HepG2 (cell line): ENCODE results near the gene AKR1A1. TPM values are rescaled to one million over a fixed set of nuclear protein-coding genes. Genes with fewer than 3 reads are reported as not detected.

Source experiments
- ATF7 ChIP-seq, 2 experiments: fragments of 450-650 bp in 1 of 2; sonication (generic) in 1 of 2; formaldehyde crosslinking in 1 of 2; IDR thresholded peaks; 2 replicates each; pipeline versions ENCODE4 v1.4.0 to v1.6.1; 2016 to 2020; ENCODE audit warnings: antibody characterized with exemption in 1 of 2, mild to moderate bottlenecking in 1 of 2, missing genetic modification reagents in 1 of 2
- CREM ChIP-seq, 2 experiments: sonication (generic) in 1 of 2; formaldehyde crosslinking in 1 of 2; IDR thresholded peaks; 2 replicates each; pipeline versions ENCODE4 v1.4.0 to v1.6.1; 2016 to 2020; ENCODE audit warnings: antibody characterized with exemption in 1 of 2, mild to moderate bottlenecking in 1 of 2, missing genetic modification reagents in 1 of 2
- GABPB1 ChIP-seq: IDR thresholded peaks from 2 replicates; pipeline ENCODE4 v1.6.1; 2016; ENCODE audit warnings: mild to moderate bottlenecking, missing genetic modification reagents, moderate library complexity, missing compliant biosample characterization
- GRHL1 ChIP-seq: sonication (generic); formaldehyde crosslinking; conservative IDR thresholded peaks from 2 replicates; pipeline ENCODE4 v1.8.0; 2022; ENCODE audit warnings: missing genetic modification reagents
- GTF2F1 ChIP-seq: fragments of 150-350 bp; IDR thresholded peaks from 2 replicates; pipeline ENCODE4 v1.6.1; 2014; ENCODE audit warnings: low read length
- JUNB ChIP-seq: sonication (generic); formaldehyde crosslinking; IDR thresholded peaks from 2 replicates; pipeline ENCODE4 v1.8.0; 2022; ENCODE audit warnings: missing genetic modification reagents, mild to moderate bottlenecking, borderline replicate concordance
- KAT8 ChIP-seq: IDR thresholded peaks from 2 replicates; pipeline ENCODE4 v1.6.1; 2016; ENCODE audit warnings: missing genetic modification reagents, missing compliant biosample characterization
- KDM5B ChIP-seq: sonication (generic); formaldehyde crosslinking; IDR thresholded peaks from 2 replicates; pipeline ENCODE4 v1.4.0; 2020; ENCODE audit warnings: missing genetic modification reagents, mild to moderate bottlenecking, borderline replicate concordance
- MZF1 ChIP-seq: sonication (generic); formaldehyde crosslinking; IDR thresholded peaks from 2 replicates; pipeline ENCODE4 v1.8.1; 2023; ENCODE audit warnings: mild to moderate bottlenecking, missing genetic modification reagents, borderline replicate concordance
- POLR2G ChIP-seq: fragments of 200-400 bp; formaldehyde crosslinking; IDR thresholded peaks from 2 replicates; pipeline ENCODE4 v1.6.1; 2018; ENCODE audit warnings: mild to moderate bottlenecking, low read depth, low read length, moderate library complexity
- RAD51 ChIP-seq: fragments of 450-650 bp; IDR thresholded peaks from 2 replicates; pipeline ENCODE4 v1.6.1; 2016; ENCODE audit warnings: borderline replicate concordance
- SALL1 ChIP-seq: sonication (generic); formaldehyde crosslinking; IDR thresholded peaks from 2 replicates; pipeline ENCODE4 v1.8.0; 2022; ENCODE audit warnings: mild to moderate bottlenecking, missing genetic modification reagents
- SALL2 ChIP-seq: sonication (generic); formaldehyde crosslinking; IDR thresholded peaks from 2 replicates; pipeline ENCODE4 v1.8.1; 2023; ENCODE audit warnings: mild to moderate bottlenecking, missing genetic modification reagents, inconsistent platforms
- SNRNP70 ChIP-seq: fragments of 200-400 bp; formaldehyde crosslinking; IDR thresholded peaks from 2 replicates; pipeline ENCODE4 v1.6.1; 2017; ENCODE audit warnings: mild to moderate bottlenecking, low read depth, low read length, moderate library complexity
- TBX3 ChIP-seq: fragments of 450-650 bp; IDR thresholded peaks from 2 replicates; pipeline ENCODE4 v1.6.1; 2017; ENCODE audit warnings: antibody characterized with exemption, mild to moderate bottlenecking, inconsistent platforms, borderline replicate concordance
- TFDP2 ChIP-seq: sonication (generic); formaldehyde crosslinking; IDR thresholded peaks from 2 replicates; pipeline ENCODE4 v1.4.0; 2020; ENCODE audit warnings: missing genetic modification reagents
- ZBTB7B ChIP-seq: sonication (generic); formaldehyde crosslinking; IDR thresholded peaks from 2 replicates; pipeline ENCODE4 v1.4.0; 2020; ENCODE audit warnings: missing genetic modification reagents
- ZMYM4 ChIP-seq: sonication (generic); formaldehyde crosslinking; IDR thresholded peaks from 2 replicates; pipeline ENCODE4 v1.8.1; 2023; ENCODE audit warnings: mild to moderate bottlenecking, missing genetic modification reagents
- ZNF17 ChIP-seq: sonication (generic); formaldehyde crosslinking; IDR thresholded peaks from 2 replicates; pipeline ENCODE4 v1.5.0; 2020; ENCODE audit warnings: mild to moderate bottlenecking, missing genetic modification reagents
- ZNF335 ChIP-seq: sonication (generic); formaldehyde crosslinking; IDR thresholded peaks from 2 replicates; pipeline ENCODE4 v1.4.0; 2020; ENCODE audit warnings: missing genetic modification reagents
- ZNF432 ChIP-seq: sonication (generic); formaldehyde crosslinking; IDR thresholded peaks from 2 replicates; pipeline ENCODE4 v1.5.0; 2020; ENCODE audit warnings: missing genetic modification reagents, mild to moderate bottlenecking, borderline replicate concordance
- ZNF605 ChIP-seq: sonication (generic); formaldehyde crosslinking; IDR thresholded peaks from 2 replicates; pipeline ENCODE4 v1.8.0; 2022; ENCODE audit warnings: mild to moderate bottlenecking, missing genetic modification reagents
- polyA plus RNA-seq, 8 experiments: library from polyadenylated mRNA; depleted of rRNA in 3 of 8; stranded (reverse) in 7 of 8; unstranded in 1 of 8; fragments of >200 nt; fragmentation: Illumina TruSeq in 4 of 8; extraction: Trizol in 4 of 8; gene quantifications; 2 replicates each; pipeline versions ENCODE4 v1.2.1 to v1.2.3, GENCODE V29; 2011 to 2016; ENCODE audit warnings: low read depth in 4 of 8, missing spikeins in 1 of 8, mixed read lengths in 1 of 8; ENCODE audit not compliant: insufficient read depth in 1 of 8
- total RNA-seq, 5 experiments: library from RNA; depleted of rRNA; stranded (reverse); fragments of >200 nt; fragmentation: Illumina TruSeq; extraction: Trizol; gene quantifications; 2 replicates each; pipeline ENCODE4 v1.2.3, GENCODE V29; 2016; ENCODE audit warnings: low read depth in 1 of 5
- TF ChIP-seq, protein P1 (sequence below): IDR thresholded peaks from 2 replicates; pipeline ENCODE4 v1.6.1; 2016; ENCODE audit warnings: mild to moderate bottlenecking
- TF ChIP-seq, protein P2 (sequence below): sonication (generic); formaldehyde crosslinking; IDR thresholded peaks from 2 replicates; pipeline ENCODE4 v1.4.0; 2020; ENCODE audit warnings: missing genetic modification reagents

The AKR1A1 gene
- total and polyA plus RNA-seq, 2 of the 13 experiments (the other 11 are each of a cell fraction or from before 2014, with no cell fraction given) = 181 to 217 TPM

GRCh38 chr1:45550401-45551351 lies at the start of gene AKR1A1 (continued):
- TF ChIP-seq, protein P1, sequence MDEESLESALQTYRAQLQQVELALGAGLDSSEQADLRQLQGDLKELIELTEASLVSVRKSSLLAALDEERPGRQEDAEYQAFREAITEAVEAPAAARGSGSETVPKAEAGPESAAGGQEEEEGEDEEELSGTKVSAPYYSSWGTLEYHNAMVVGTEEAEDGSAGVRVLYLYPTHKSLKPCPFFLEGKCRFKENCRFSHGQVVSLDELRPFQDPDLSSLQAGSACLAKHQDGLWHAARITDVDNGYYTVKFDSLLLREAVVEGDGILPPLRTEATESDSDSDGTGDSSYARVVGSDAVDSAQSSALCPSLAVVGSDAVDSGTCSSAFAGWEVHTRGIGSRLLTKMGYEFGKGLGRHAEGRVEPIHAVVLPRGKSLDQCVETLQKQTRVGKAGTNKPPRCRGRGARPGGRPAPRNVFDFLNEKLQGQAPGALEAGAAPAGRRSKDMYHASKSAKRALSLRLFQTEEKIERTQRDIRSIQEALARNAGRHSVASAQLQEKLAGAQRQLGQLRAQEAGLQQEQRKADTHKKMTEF (CRISPR knock-in tag) = peak; percentile 89
- TF ChIP-seq TBX3 (no peak), RAD51 (peak; percentile 72), ZNF335 (peak; percentile 78), ATF7 (IDR thresholded peaks at IDR 0.05) (no peak), ATF7 (CRISPR knock-in tag; IDR thresholded peaks at IDR 0.05) (no peak), KAT8 (CRISPR knock-in tag) (peak; percentile 89), SNRNP70 (no peak), ZNF605 (CRISPR knock-in tag) (peak; percentile 90), GTF2F1 (peak; percentile 84), GRHL1 (no peak), ZNF17 (CRISPR knock-in tag) (no peak), SALL2 (CRISPR knock-in tag) (peak; percentile 78), SALL1 (CRISPR knock-in tag) (peak; percentile 97), ZMYM4 (CRISPR knock-in tag) (peak; percentile 81), JUNB (CRISPR knock-in tag) (no peak), CREM (IDR thresholded peaks at IDR 0.05) (peak; percentile 48), CREM (CRISPR knock-in tag; IDR thresholded peaks at IDR 0.05) (no peak), GABPB1 (peak; percentile 92), KDM5B (peak; percentile 93), ZBTB7B (CRISPR knock-in tag) (no peak), ZNF432 (0 out of 2 replicates have a peak, but pooled peaks have one; percentile 20), POLR2G (peak; percentile 93), TFDP2 (CRISPR knock-in tag) (peak; percentile 90), MZF1 (CRISPR knock-in tag) (no peak)
- TF ChIP-seq, protein P2, sequence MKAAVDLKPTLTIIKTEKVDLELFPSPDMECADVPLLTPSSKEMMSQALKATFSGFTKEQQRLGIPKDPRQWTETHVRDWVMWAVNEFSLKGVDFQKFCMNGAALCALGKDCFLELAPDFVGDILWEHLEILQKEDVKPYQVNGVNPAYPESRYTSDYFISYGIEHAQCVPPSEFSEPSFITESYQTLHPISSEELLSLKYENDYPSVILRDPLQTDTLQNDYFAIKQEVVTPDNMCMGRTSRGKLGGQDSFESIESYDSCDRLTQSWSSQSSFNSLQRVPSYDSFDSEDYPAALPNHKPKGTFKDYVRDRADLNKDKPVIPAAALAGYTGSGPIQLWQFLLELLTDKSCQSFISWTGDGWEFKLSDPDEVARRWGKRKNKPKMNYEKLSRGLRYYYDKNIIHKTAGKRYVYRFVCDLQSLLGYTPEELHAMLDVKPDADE (CRISPR knock-in tag) = peak; percentile 78; the same call in 1 of the 2 replicates
